Memory B cell (primary cell): Measurements from ENCODE around the gene RNF4.

Source experiments
- ATAC-seq: fragments of 150-1000 bp; cut with Tn5 transposase; 2 replicates; pipeline ENCODE4 v1.10.0; 2021; ENCODE audit warnings: low read depth, mild to moderate bottlenecking, moderate library complexity
- DNase-seq, 2 donors: peaks; one replicate each; pipeline ENCODE4 v3.0.0; 2022; ENCODE audit warnings: low spot score in 2 of 2
- H3K27ac Mint-ChIP-seq: one replicate; pipeline ENCODE4 v1.8.0; 2022; ENCODE audit warnings: mild to moderate bottlenecking, moderate library complexity, mixed read lengths
- H3K27me3 Mint-ChIP-seq: one replicate; pipeline ENCODE4 v1.8.0; 2022; ENCODE audit warnings: mixed read lengths
- H3K36me3 Mint-ChIP-seq: one replicate; pipeline ENCODE4 v1.8.0; 2022; ENCODE audit warnings: mild to moderate bottlenecking, mixed read lengths
- H3K4me1 Mint-ChIP-seq: one replicate; pipeline ENCODE4 v1.8.0; 2022; ENCODE audit warnings: mixed read lengths
- H3K4me3 Mint-ChIP-seq: one replicate; pipeline ENCODE4 v1.8.0; 2022; ENCODE audit warnings: mild to moderate bottlenecking, moderate library complexity, mixed read lengths
- H3K9me3 Mint-ChIP-seq: one replicate; pipeline ENCODE4 v1.8.0; 2022; ENCODE audit warnings: mixed read lengths

Gene RNF4

GRCh38 chr4:2432991-2433530, 35.8 kb upstream of the RNF4 start:
- Mint-ChIP-seq H3K9me3 (no peaks in the 10 kb centered on the region), H3K27ac (no peak overlapping the region), H3K27me3 (peaks cover 15% of the 10 kb centered on the region), H3K36me3 (no peaks in the 10 kb centered on the region), H3K4me1 (no peaks in the 10 kb centered on the region), H3K4me3 (no peak overlapping the region)
- DNase-seq, result no peak
- no peak for ATAC-seq

DNA sequence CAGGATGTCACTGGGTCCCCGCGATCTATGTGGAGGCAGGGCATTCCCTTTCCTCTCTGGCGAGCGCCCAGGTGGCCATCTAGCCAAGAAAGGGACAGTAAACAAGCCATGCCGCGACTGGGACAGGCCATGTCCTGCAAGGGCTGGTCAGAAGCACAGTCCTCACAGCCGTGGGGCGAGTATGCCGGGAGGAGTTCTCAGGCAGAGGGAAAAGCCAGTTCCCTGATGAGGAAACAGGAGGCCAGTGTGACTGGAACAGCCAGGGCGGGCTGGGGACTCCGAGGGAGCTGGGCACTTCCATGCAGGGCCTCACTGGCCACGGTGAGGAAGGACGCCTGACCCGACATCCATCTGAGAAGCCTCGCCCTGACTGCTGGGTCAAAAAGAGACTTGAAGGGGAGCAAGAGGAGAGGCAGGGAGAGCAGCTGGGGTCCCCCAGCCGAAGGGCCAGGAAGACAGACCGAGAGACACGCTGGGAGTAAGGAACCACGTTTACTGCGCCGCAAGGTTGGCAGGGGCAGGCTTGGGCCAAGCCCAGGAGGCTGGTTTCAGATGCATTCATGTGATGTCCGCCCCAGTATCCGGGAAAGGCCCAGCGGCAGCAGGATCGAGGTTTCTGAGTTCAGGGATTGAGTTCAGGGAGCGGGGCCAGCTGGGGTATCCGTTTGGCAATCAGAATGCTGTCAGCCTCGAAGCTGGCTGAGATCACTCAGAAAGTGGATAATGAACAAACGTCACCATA, 35.1 kb upstream of the RNF4 start:
- Mint-ChIP-seq H3K27me3 (peaks cover 10% of the 10 kb centered on the region), H3K4me3 (no peak overlapping the region), H3K27ac (no peak overlapping the region), H3K9me3 (no peaks in the 10 kb centered on the region), H3K36me3 (no peaks in the 10 kb centered on the region), H3K4me1 (no peaks in the 10 kb centered on the region)
- ATAC-seq, result no peak
- DNase-seq, result no peak

- no peaks in the 10 kb centered on the region for H3K4me1 Mint-ChIP-seq
- H3K27me3 Mint-ChIP-seq, result peaks cover 7% of the 10 kb centered on the region
- DNase-seq (no peak), ATAC-seq (no peak)
- H3K36me3 Mint-ChIP-seq, result no peaks in the 10 kb centered on the region
- H3K4me3 Mint-ChIP-seq, result no peak overlapping the region
- no peak overlapping the region for H3K27ac Mint-ChIP-seq
- no peaks in the 10 kb centered on the region for H3K9me3 Mint-ChIP-seq
These were observed 34.5 kb upstream of the RNF4 start for GRCh38 chr4:2434420-2434819.

- H3K27ac Mint-ChIP-seq, result no peak overlapping the region
- H3K9me3 Mint-ChIP-seq, result no peaks in the 10 kb centered on the region
- H3K4me3 Mint-ChIP-seq, result no peak overlapping the region
- peaks cover 6% of the 10 kb centered on the region for H3K27me3 Mint-ChIP-seq
- no peaks in the 10 kb centered on the region for H3K4me1 Mint-ChIP-seq
- no peak for DNase-seq
- H3K36me3 Mint-ChIP-seq, result no peaks in the 10 kb centered on the region
- no peak for ATAC-seq
These were observed 32.6 kb upstream of the RNF4 start for GRCh38 chr4:2436301-2436700.

- Mint-ChIP-seq H3K36me3 (no peaks in the 10 kb centered on the region), H3K4me1 (peaks cover 3% of the 10 kb centered on the region), H3K27ac (no peak overlapping the region), H3K4me3 (no peak overlapping the region), H3K9me3 (no peaks in the 10 kb centered on the region), H3K27me3 (peaks cover 4% of the 10 kb centered on the region)
- DNase-seq (no peak), ATAC-seq (no peak)
These were observed 32.0 kb upstream of the RNF4 start for GRCh38 chr4:2436761-2437474.

- Mint-ChIP-seq H3K27ac (no peak overlapping the region), H3K9me3 (no peaks in the 10 kb centered on the region), H3K4me1 (peaks cover 3% of the 10 kb centered on the region), H3K4me3 (no peak overlapping the region), H3K36me3 (no peaks in the 10 kb centered on the region), H3K27me3 (peaks cover 2% of the 10 kb centered on the region)
- ATAC-seq (no peak), DNase-seq (no peak)
These were observed 31.3 kb upstream of the RNF4 start for GRCh38 chr4:2437475-2438215.

DNA sequence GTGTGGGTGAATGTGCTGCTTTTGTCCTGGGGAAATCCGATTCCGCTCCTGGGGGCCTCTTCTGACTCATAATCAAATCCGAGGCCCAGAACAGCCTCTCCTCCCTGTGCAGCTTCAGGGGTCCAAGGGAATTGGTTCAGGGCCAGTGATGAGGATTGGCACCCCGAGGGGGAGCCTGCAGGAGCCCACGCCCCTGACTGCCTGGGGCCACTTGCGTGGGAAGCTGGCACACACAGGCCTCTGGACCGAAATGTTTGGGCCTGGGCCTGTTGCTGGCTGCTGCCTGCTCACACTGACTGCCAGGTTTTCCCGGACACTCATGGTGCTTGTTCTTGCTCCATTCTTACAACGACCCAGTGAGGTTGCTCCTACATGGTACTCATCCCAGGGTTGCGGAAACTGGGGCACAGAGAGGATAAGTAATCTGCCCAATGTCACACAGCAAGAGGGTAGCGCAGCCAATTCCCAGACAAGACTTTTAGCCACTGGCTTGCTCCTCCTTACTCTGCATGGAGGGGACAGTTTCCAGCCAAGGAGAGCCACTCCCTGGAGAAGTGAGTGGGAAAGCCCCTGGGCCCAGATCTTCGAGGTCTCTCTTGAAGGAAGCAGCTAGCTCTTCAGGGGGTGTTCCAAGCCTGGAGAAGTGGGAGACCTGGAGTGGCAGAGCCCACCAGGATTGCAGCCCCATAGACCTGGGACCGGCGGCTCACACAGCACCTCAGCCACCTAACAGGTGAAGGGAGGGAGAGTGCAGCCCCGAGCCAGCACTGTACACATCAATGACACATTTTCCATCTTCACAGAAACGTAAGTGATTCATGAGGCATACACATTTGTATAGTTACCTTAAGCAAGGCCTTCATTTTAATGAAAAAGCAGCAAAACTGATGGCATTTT, 29.8 kb upstream of the RNF4 start:
- no peak for DNase-seq
- no peaks in the 10 kb centered on the region for H3K36me3 Mint-ChIP-seq
- H3K9me3 Mint-ChIP-seq, result no peaks in the 10 kb centered on the region
- peaks cover 2% of the 10 kb centered on the region for H3K27me3 Mint-ChIP-seq
- peaks cover 3% of the 10 kb centered on the region for H3K4me1 Mint-ChIP-seq
- no peak overlapping the region for H3K4me3 Mint-ChIP-seq
- no peak overlapping the region for H3K27ac Mint-ChIP-seq
- no peak for ATAC-seq

DNA sequence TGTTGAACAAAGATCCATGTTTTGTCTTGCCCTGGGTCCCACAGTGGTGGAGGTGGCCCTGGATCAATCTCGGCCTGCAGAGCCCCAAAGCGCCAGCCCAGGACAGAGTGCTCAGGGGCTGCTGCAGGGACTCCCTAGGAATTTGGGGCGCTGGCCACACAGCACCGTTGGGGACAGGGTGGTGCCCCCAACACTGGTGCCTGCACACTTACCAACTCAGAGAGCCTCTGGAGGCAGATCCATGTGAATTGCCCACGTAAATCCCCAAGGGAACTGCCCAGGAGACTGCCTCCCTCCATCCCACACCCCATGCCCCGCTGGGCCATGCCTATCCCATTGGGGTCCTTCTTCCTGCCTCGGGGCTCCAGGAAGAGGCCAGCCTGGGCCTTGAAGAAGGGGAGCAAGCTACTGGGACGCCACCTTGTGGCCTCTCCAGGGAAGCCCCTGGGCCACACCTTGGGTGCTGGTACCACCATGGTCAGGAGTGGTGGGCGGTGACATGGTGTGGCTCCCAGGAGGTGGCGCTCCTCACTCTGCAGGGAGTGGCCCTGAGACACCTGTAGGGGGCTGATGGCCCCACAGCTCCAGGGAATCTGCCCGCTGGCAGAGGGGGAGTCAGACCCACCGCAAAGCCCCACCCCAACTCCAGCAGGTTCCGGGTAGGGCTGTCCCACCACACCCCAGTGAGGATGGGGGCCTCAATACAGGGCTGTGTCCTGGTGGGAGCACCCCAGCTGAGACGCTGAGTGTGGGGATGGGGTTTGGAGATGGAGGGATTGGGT, 27.3 kb upstream of the RNF4 start:
- H3K4me3 Mint-ChIP-seq, result no peak overlapping the region
- DNase-seq (peak; percentile 57 to 63), ATAC-seq (peak; percentile 98)
- H3K36me3 Mint-ChIP-seq, result no peaks in the 10 kb centered on the region
- peaks cover 3% of the 10 kb centered on the region for H3K4me1 Mint-ChIP-seq
- no peaks in the 10 kb centered on the region for H3K9me3 Mint-ChIP-seq
- peaks cover 2% of the 10 kb centered on the region for H3K27me3 Mint-ChIP-seq
- peak overlapping the region; percentile 6 for H3K27ac Mint-ChIP-seq

DNA sequence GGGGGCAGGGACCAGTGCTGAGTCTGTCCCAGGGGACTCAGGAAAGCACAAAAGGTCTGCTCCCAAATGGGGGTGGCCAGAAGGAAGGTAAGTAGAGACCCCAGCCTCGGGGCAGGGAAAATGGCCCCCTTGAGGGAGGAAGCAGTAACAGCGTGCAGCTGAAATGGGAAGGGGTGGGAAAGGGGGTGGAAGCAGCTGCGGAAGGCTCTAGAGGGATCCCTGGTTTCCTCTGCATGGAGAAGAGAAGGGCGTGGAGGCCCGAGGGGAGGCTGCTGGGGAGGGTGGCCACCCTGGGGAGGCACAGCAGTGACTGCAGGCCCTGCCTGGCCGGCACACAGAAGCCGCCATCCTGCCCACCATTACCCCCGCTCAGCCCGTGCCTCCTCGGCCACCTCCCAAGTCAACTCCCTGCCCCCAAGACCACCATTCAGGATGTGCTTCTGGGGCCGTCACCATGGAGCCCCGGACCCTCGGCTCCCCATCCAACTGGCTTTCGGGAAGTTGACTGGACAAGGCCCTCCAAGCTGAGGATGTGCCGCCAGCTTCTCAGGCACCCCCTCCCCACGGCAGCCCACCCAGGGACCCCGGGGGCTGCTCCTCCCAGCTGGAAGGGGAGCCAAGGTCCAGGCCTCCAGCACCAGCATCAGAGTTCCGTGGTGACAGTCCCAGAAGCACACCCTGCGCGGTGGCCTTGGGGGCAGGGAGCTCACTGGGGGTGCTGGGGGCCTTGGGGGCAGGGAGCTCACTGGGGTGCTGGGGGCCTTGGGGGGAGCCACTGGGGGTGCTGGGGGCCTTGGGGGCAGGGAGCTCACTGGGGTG, 26.5 kb upstream of the RNF4 start:
- Mint-ChIP-seq H3K27ac (no peak overlapping the region), H3K9me3 (no peaks in the 10 kb centered on the region)

DNA sequence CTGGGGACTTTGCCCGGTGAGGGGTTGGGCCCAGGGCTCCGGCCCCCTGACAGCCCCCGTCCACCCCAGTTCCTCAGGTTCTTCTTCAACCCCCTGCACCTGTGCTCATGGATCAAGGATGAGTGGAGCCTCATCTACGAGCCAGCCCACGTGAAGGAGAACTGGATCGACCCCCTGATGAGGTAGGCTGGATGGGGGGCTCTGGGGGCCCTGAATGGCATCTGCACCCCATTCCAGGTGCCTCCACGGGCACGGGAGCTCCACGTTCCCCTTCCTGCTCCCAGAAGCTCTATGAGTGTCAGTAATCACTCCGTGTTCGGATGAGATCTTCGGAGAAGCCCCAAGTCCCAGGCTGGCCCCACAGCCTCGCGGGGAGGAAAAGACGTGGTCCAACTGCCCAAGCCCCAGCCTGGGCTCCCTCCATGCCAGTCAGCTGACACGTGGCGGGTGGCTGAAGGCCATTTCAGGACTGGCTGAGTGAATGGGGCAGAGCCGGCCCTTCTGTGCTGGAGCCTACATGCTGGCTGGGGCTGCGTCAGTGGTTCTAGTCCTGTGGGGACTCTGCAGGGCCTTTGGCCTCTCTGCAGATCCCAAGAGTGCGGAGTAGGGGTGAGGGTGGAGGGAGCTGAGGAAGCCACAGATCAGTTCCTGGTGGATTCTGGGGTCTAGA, 25.7 kb upstream of the RNF4 start:
- Mint-ChIP-seq H3K36me3 (no peaks in the 10 kb centered on the region), H3K4me3 (no peak overlapping the region), H3K27ac (no peak overlapping the region), H3K4me1 (peaks cover 3% of the 10 kb centered on the region), H3K9me3 (no peaks in the 10 kb centered on the region), H3K27me3 (peaks cover 2% of the 10 kb centered on the region)
- DNase-seq (no peak), ATAC-seq (no peak)

More for the DNA sequence above, 26.5 kb upstream of the RNF4 start:
- no peak overlapping the region for H3K4me3 Mint-ChIP-seq
- peaks cover 3% of the 10 kb centered on the region for H3K4me1 Mint-ChIP-seq
- peaks cover 2% of the 10 kb centered on the region for H3K27me3 Mint-ChIP-seq
- no peaks in the 10 kb centered on the region for H3K36me3 Mint-ChIP-seq
- ATAC-seq, result no peak
- no peak for DNase-seq

GRCh38 chr4:2443956-2444740, 24.8 kb upstream of the RNF4 start:
- peaks cover 2% of the 10 kb centered on the region for H3K27me3 Mint-ChIP-seq
- H3K4me3 Mint-ChIP-seq, result no peak overlapping the region
- no peaks in the 10 kb centered on the region for H3K36me3 Mint-ChIP-seq
- ATAC-seq, result no peak
- H3K27ac Mint-ChIP-seq, result no peak overlapping the region
- peaks cover 3% of the 10 kb centered on the region for H3K4me1 Mint-ChIP-seq
- H3K9me3 Mint-ChIP-seq, result no peaks in the 10 kb centered on the region
- DNase-seq, result no peak
